GM12878 (cell line): ENCODE results near the gene NDUFA11. TPM values are rescaled to one million over a fixed set of nuclear protein-coding genes. Genes with fewer than 3 reads are reported as not detected.

Source experiments
- ATAC-seq: fragments of 200-7000 bp; cut with Tn5 transposase; 3 replicates; pipeline ENCODE4 v1.9.1; 2020; ENCODE audit warnings: mild to moderate bottlenecking, moderate library complexity
- BruUV-seq: library from RNA; stranded (reverse); fragments of 400-500 nt; replicated peaks from 2 replicates; lab custom pipeline; 2021; lab: Mats Ljungman, UMichigan
- CTCF ChIA-PET: fragments of 300-600 bp; sonication (Branson Sonifier 250); formaldehyde crosslinking; extraction: SDS; loops from one replicate; lab custom pipeline; 2021; ENCODE audit warnings: inconsistent platforms; lab: Yijun Ruan, JAX
- POLR2A ChIA-PET: fragments of 350-600 bp; formaldehyde crosslinking; extraction: SDS; loops from one replicate; lab custom pipeline; 2021; ENCODE audit warnings: inconsistent platforms; lab: Charles Lee
- RAD21 ChIA-PET: fragments of 300-600 bp; sonication (Branson Sonifier 250); formaldehyde crosslinking; loops from one replicate; lab custom pipeline; 2023; ENCODE audit warnings: antibody characterized with exemption; ENCODE audit not compliant: unreplicated experiment; lab: Charles Lee
- SMC1A ChIA-PET: fragments of 300-600 bp; sonication (Branson Sonifier 250); formaldehyde crosslinking; loops from one replicate; lab custom pipeline; 2023; ENCODE audit not compliant: unreplicated experiment, uncharacterized antibody; lab: Charles Lee
- DNase-seq: peaks from one replicate; pipeline ENCODE4 v3.0.0-alpha.2; 2011; ENCODE audit warnings: low read depth, low spot score
- FAIRE-seq: peaks from 3 replicates; lab custom pipeline; 2011; peaks lifted over from hg19 to GRCh38; lab: Jason Lieb, UNC
- H2AFZ ChIP-seq: 2 replicates; pipeline ENCODE4 v1.6.0; 2011; ENCODE audit warnings: low read depth, low read length, control low read depth; ENCODE audit not compliant: control insufficient read depth
- H3K27ac ChIP-seq: 2 replicates; pipeline ENCODE4 v1.5.1; 2011; ENCODE audit warnings: control low read depth; ENCODE audit not compliant: control insufficient read depth, insufficient read depth
- H3K27me3 ChIP-seq, 2 experiments: replicated peaks in 1 of 2; 2 replicates each; pipeline versions ENCODE4 v1.6.0 to v1.6.1; 2011; ENCODE audit warnings: low read length in 1 of 2; ENCODE audit not compliant: control insufficient read depth in 2 of 2, insufficient read depth in 2 of 2
- H3K36me3 ChIP-seq, 2 experiments: 2 replicates each; pipeline ENCODE4 v1.5.1; 2011; ENCODE audit warnings: low read length in 1 of 2; ENCODE audit not compliant: control insufficient read depth in 2 of 2, insufficient read depth in 2 of 2
- H3K4me1 ChIP-seq: 2 replicates; pipeline ENCODE4 v1.6.1; 2011; ENCODE audit warnings: mild to moderate bottlenecking, low read length, moderate library complexity, mixed read lengths; ENCODE audit not compliant: control insufficient read depth, insufficient read depth
- H3K4me2 ChIP-seq: 2 replicates; pipeline ENCODE4 v1.6.0; 2011; ENCODE audit warnings: control low read depth; ENCODE audit not compliant: control insufficient read depth, insufficient read depth
- H3K4me3 ChIP-seq: fragments of 200-600 bp; sonication (generic); 2 replicates; pipeline ENCODE4 v1.5.1; 2016
- H3K79me2 ChIP-seq: 2 replicates; pipeline ENCODE4 v1.6.0; 2011; ENCODE audit warnings: low read length; ENCODE audit not compliant: control insufficient read depth, insufficient read depth
- H3K9ac ChIP-seq: 2 replicates; pipeline ENCODE4 v1.8.0; 2011; ENCODE audit warnings: low read length, control low read depth, mixed read lengths; ENCODE audit not compliant: control insufficient read depth, insufficient read depth
- H3K9me3 ChIP-seq: replicated peaks from 3 replicates; pipeline ENCODE4 v1.5.1; 2011; ENCODE audit warnings: mild to moderate bottlenecking, low read length; ENCODE audit not compliant: control insufficient read depth, insufficient read depth
- H4K20me1 ChIP-seq: 2 replicates; pipeline ENCODE4 v1.6.0; 2011; ENCODE audit not compliant: control insufficient read depth, insufficient read depth
- CREB1 ChIP-seq: IDR thresholded peaks from 2 replicates; pipeline ENCODE4 v1.6.1; 2012; ENCODE audit warnings: low read depth, mild to moderate bottlenecking, inconsistent platforms
- CREM ChIP-seq: IDR thresholded peaks from 2 replicates; pipeline ENCODE4 v1.6.1; 2014; ENCODE audit warnings: antibody characterized with exemption, low read depth
- E2F8 ChIP-seq: fragments of 450-650 bp; IDR thresholded peaks from 2 replicates; pipeline ENCODE4 v1.6.1; 2018; ENCODE audit warnings: mild to moderate bottlenecking, low read depth, moderate library complexity; ENCODE audit not compliant: partially characterized antibody
- FOS ChIP-seq: IDR thresholded peaks from 3 replicates; pipeline ENCODE4 v1.6.1; 2011; ENCODE audit warnings: borderline replicate concordance; ENCODE audit not compliant: insufficient read length; ENCODE audit errors: extremely low read depth
- NBN ChIP-seq: fragments of 450-650 bp; IDR thresholded peaks from 2 replicates; pipeline ENCODE4 v1.6.1; 2016
- NFIC ChIP-seq: IDR thresholded peaks from 2 replicates; pipeline ENCODE4 v1.6.1; 2012; ENCODE audit warnings: low read depth, mild to moderate bottlenecking, inconsistent platforms, low read length, moderate library complexity
- RAD21 ChIP-seq: IDR thresholded peaks from 2 replicates; pipeline ENCODE4 v1.6.1; 2011; ENCODE audit warnings: mild to moderate bottlenecking, low read depth, low read length, moderate library complexity; ENCODE audit not compliant: insufficient read depth
- RAD51 ChIP-seq: fragments of 450-650 bp; IDR thresholded peaks from 2 replicates; pipeline ENCODE4 v1.6.1; 2016; ENCODE audit warnings: moderate library complexity, mild to moderate bottlenecking, inconsistent platforms
- SPI1 ChIP-seq: IDR thresholded peaks from 2 replicates; pipeline ENCODE4 v1.6.1; 2011; ENCODE audit warnings: low read depth, mild to moderate bottlenecking, low read length, moderate library complexity, borderline replicate concordance; ENCODE audit not compliant: insufficient read depth
- TCF12 ChIP-seq: IDR thresholded peaks from 2 replicates; pipeline ENCODE4 v1.6.1; 2011; ENCODE audit warnings: low read depth, mild to moderate bottlenecking, low read length
- ZNF274 ChIP-seq: IDR thresholded peaks from one replicate; pipeline ENCODE4 v1.8.0; 2011; ENCODE audit not compliant: insufficient read length, insufficient read depth
- WGBS: methylation state at CpG from one replicate; pipeline ENCODE4 v1.1.6; 2016; ENCODE audit warnings: low lambda C conversion rate; ENCODE audit not compliant: insufficient replicate concordance, insufficient coverage; ENCODE audit errors: missing lambda C conversion rate; 5-methylcytosine and 5-hydroxymethylcytosine counted together
- in situ Hi-C: fragments of 300-500 bp; cut with MboI; formaldehyde crosslinking; loops from 9 replicates; pipeline ENCODE4 v1.14.3; 2018; ENCODE audit warnings: mixed read lengths
- intact Hi-C: fragments of 100-400 bp; cut with micrococcal nuclease; formaldehyde crosslinking; loops from one replicate; pipeline ENCODE4 v1.14.2; 2022; ENCODE audit not compliant: unreplicated experiment
- polyA plus RNA-seq, 11 experiments: library from polyadenylated mRNA; depleted of rRNA in 4 of 11; unstranded in 6 of 11; stranded (reverse) in 5 of 11; fragments of >200 nt; fragmentation: Nextera tagmentation in 4 of 11; fragmentation: Illumina TruSeq in 1 of 11; extraction: Ambion mirVana in 4 of 11; extraction: Trizol in 1 of 11; gene quantifications; 1 replicate in 1 of 11; 2 replicates in 10 of 11; pipeline versions ENCODE4 v1.2.1 to v1.2.3, GENCODE V29; 2011 to 2016; ENCODE audit warnings: inconsistent platforms in 2 of 11, missing spikeins in 2 of 11, low read depth in 1 of 11
- total RNA-seq, 4 experiments: library from RNA; depleted of rRNA in 3 of 4; stranded (reverse); fragments of >200 nt in 3 of 4; fragmentation: Illumina TruSeq in 1 of 4; extraction: Trizol in 1 of 4; gene quantifications; 2 replicates each; pipeline versions ENCODE4 v1.2.1 to v1.2.3, GENCODE V29; 2013 to 2021

The NDUFA11 gene
- total and polyA plus RNA-seq, 10 of the 15 experiments (the other 5 are each of a cell fraction or from before 2014, with no cell fraction given): 108 to 600 (median 289) TPM

- no peak for TF ChIP-seq E2F8
- TF ChIP-seq CREM: no peak
- no peak for TF ChIP-seq NFIC
- TF ChIP-seq SPI1: peak; percentile 84
- TF ChIP-seq FOS: no peak
- TF ChIP-seq NBN: no peak
- no peak for TF ChIP-seq ZNF274
- TF ChIP-seq CREB1: no peak
- TF ChIP-seq RAD51: peak; percentile 33; the same call in 1 of the 2 replicates
- no peak for TF ChIP-seq TCF12
- TF ChIP-seq RAD21: no peak
- TF ChIP-seq, all 136 proteins: peak for 3
These were observed 47.8 kb upstream of the NDUFA11 start (continued) for GRCh38 chr19:5951338-5951861.

- Histone ChIP-seq H2AFZ (no peak overlapping the region), H3K9ac (no peak overlapping the region), H4K20me1 (no peaks in the 10 kb centered on the region; the same call in 1 of the 2 replicates), H3K4me2 (no peak overlapping the region), H3K9me3 (no peaks in the 10 kb centered on the region), H3K79me2 (peaks cover 44% of the 10 kb centered on the region), H3K4me3 (no peak overlapping the region), H3K36me3 (peaks cover 11 to 21% of the 10 kb centered on the region in 2 experiments; a peak in 3 of 4 replicates), H3K4me1 (peaks cover 20% of the 10 kb centered on the region), H3K27me3 (no peaks in the 10 kb centered on the region), H3K27ac (no peak overlapping the region)
- DNase-seq (no peak), ATAC-seq (no peak), FAIRE-seq (no peak)
- WGBS: 81% methylated on average over 3 of the region's 3 CpGs
- intact Hi-C loops: no loop called here
- in situ Hi-C loops: no loop called here
- ChIA-PET SMC1A (interaction anchor here (1.0 kb wide), 1 partner anchor 18 kb away, joined by 3 read pairs; no protein-coding TSS in a partner anchor), RAD21 (no interaction called here), CTCF (interaction anchor here (1.2 to 4.0 kb wide), 4 partner anchors 17 to 147 kb away, joined by 3 to 16 read pairs (median 6); partner anchors contain the start of gene RANBP3), POLR2A (no interaction called here)
- no peak for TF ChIP-seq CREM
- BruUV-seq: no TSS peak
These were observed 47.2 kb upstream of the NDUFA11 start for GRCh38 chr19:5950741-5951140.
